ENCODE results near the gene FUNDC2. TPM values are rescaled to one million over a fixed set of nuclear protein-coding genes. Genes with fewer than 3 reads are reported as not detected.

The FUNDC2 gene
- total RNA-seq, 6 experiments from 2014 or later = 24.2 to 70.5 (median 39.7) TPM

DNA sequence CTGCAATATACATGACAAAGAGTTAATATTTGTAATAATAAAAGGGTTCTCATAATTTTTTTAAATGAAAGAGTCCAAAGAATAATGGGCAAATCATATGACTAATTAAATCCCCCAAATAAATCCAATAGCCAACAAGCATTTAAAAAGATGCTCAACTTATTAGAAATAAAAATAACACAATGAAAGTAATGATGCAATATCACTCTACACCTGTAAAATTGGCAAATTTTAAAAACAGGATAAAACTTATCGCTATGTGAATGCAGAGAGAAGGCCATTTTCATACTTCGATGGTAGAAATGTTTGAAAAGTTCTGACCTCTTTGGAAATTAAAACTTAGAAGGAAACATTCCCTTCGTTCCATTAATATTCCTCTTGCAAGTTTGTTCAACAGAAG, 6.1 kb upstream of the FUNDC2 start:
- Histone ChIP-seq H3K4me1 (no peaks in the 10 kb centered on the region), H3K36me3 (no peaks in the 10 kb centered on the region), H3K4me3 (no peak overlapping the region), H3K27ac (no peak overlapping the region), H3K9me3 (no peaks in the 10 kb centered on the region), H3K27me3 (no peaks in the 10 kb centered on the region)
- ATAC-seq (no peak), DNase-seq (no peak)
- TF ChIP-seq, protein P1, sequence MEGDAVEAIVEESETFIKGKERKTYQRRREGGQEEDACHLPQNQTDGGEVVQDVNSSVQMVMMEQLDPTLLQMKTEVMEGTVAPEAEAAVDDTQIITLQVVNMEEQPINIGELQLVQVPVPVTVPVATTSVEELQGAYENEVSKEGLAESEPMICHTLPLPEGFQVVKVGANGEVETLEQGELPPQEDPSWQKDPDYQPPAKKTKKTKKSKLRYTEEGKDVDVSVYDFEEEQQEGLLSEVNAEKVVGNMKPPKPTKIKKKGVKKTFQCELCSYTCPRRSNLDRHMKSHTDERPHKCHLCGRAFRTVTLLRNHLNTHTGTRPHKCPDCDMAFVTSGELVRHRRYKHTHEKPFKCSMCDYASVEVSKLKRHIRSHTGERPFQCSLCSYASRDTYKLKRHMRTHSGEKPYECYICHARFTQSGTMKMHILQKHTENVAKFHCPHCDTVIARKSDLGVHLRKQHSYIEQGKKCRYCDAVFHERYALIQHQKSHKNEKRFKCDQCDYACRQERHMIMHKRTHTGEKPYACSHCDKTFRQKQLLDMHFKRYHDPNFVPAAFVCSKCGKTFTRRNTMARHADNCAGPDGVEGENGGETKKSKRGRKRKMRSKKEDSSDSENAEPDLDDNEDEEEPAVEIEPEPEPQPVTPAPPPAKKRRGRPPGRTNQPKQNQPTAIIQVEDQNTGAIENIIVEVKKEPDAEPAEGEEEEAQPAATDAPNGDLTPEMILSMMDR (IDR thresholded peaks at IDR 0.05) = no peak
- TF ChIP-seq POLR2A (IDR thresholded peaks at IDR 0.05) = no peak
- WGBS (ENCODE audit: insufficient coverage, low coverage, low lambda C conversion rate, missing lambda C conversion rate) = 66% methylated on average over 3 of the region's 3 CpGs
- intact Hi-C loops (cut with DNase I) = no loop called here

DNA sequence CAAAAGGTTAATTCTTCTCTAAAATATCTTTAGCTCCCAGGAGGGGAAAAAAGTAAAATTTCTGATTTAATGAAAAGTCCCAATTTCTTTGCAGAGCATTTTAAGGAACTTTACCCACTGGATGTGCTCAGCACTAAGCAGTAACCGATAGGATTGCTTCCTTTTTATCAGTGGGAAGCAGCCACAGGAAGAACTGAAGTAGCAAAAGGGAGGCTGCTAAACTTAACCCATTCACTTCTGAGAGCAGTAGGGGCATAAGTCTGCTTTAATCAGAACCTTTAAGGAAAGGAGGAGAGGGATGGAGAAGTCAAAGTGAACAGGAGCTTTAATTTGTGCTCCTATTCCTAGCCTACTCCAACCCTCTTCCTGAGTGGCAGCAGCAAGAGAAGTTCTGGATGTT, 4.1 kb upstream of the FUNDC2 start, which contains the start of gene F8:
F8 (minus strand) TSS at position 139 of the 400 bp plus-strand sequence. CDS start 171 bp downstream, outside the sequence.
- DNase-seq = no peak
- ATAC-seq = no peak
- Histone ChIP-seq H3K27ac (no peak within 1 kb of the TSS), H3K4me3 (peak within 1 kb of the TSS in 2 of 3 donors; percentile 4 to 8), H3K27me3 (no peaks in the 10 kb centered on the region), H3K36me3 (no peaks in the 10 kb centered on the region), H3K4me1 (no peaks in the 10 kb centered on the region), H3K9me3 (no peaks in the 10 kb centered on the region)
- intact Hi-C loops (cut with DNase I) = no loop called here
- 12% methylated on average over 1 of the region's 1 CpG for WGBS (ENCODE audit: insufficient coverage, low coverage, low lambda C conversion rate, missing lambda C conversion rate)
- TF ChIP-seq, protein P1 (IDR thresholded peaks at IDR 0.05) = no peak
- no peak for TF ChIP-seq POLR2A (IDR thresholded peaks at IDR 0.05)

DNA sequence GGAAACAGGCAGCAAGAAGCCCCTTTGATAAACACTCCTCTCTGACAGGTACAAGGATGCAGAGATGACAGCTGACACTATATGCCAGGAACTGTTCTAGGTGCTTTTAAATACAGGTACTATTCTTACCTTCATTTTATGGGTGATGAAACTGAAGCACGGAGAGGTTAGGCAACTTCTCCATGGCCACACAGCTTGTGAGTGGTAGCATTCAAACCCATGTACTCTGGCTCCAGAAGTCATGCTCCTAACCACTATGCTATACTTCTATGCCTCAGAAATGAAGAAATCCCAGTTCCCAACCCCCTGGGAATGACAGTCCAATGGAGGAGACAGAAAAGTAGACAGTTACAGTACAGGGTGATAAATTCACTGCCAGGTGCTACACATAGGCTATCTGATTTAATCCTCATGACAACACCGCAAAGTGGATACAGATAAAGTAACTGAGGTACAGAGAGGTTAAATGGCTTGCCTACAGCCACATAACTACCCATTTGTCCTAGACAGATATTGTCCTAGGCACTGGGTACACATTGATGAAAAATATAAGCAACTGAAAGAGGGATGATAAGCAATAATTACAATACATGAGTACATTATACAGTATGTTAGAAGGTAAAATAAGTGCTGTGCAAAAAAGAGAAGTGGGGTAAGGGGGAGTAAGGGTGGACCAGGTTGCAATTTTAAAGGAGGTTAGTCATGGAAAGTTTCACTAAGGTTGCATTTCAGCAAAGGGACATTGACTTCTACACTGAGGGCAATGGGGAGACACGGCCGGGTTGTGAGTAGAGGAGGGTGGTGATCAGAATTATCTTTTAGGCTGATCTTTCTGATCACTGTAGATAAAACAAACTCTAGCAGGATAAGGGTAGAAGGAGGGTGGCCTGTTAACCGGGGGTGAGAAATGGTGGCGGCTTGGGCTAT, 2.5 kb upstream of the FUNDC2 start:
- Histone ChIP-seq H3K27ac (no peak overlapping the region), H3K4me1 (no peaks in the 10 kb centered on the region), H3K4me3 (no peak overlapping the region), H3K36me3 (no peaks in the 10 kb centered on the region), H3K9me3 (no peaks in the 10 kb centered on the region), H3K27me3 (no peaks in the 10 kb centered on the region)
- TF ChIP-seq POLR2A (IDR thresholded peaks at IDR 0.05) = no peak
- TF ChIP-seq, protein P1 (IDR thresholded peaks at IDR 0.05) = no peak
- 85% methylated on average over 3 of the region's 6 CpGs for WGBS (ENCODE audit: insufficient coverage, low coverage, low lambda C conversion rate, missing lambda C conversion rate)
- intact Hi-C loops (cut with DNase I) = no loop called here
- no peak for DNase-seq
- no peak for ATAC-seq

DNA sequence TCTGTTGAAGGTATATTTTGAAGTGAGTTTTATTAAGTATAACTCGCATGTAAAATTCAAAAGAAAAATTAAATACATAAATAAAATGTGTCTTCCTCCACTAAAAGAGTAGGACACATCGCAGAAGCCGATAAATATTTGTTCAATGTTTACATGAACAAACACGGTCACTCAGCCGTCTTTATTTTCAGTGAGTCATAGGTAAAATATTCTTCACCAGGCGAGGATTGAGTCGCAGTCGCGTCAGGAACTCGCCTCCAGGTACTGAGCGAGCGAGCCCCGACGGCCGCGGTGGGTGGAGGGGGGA, 271 bp upstream of the FUNDC2 start:
- Histone ChIP-seq H3K4me3 (peak overlapping the region; percentile 22 to 58 (median 56)), H3K27ac (peak overlapping the region; percentile 93 to 97 (median 97)), H3K9me3 (no peaks in the 10 kb centered on the region), H3K27me3 (no peaks in the 10 kb centered on the region), H3K4me1 (no peaks in the 10 kb centered on the region), H3K36me3 (no peaks in the 10 kb centered on the region)
- intact Hi-C loops (cut with DNase I) = no loop called here
- no peak for DNase-seq
- ATAC-seq = no peak
- 18% methylated on average over 15 of the region's 16 CpGs for WGBS (ENCODE audit: insufficient coverage, low coverage, low lambda C conversion rate, missing lambda C conversion rate)
- no peak for TF ChIP-seq POLR2A (IDR thresholded peaks at IDR 0.05)
- TF ChIP-seq, protein P1 (IDR thresholded peaks at IDR 0.05) = no peak

All from right lobe of liver (tissue), 6 donors.